BJ (cell line): ENCODE results near the gene CKB. TPM values are rescaled to one million over a fixed set of nuclear protein-coding genes. Genes with fewer than 3 reads are reported as not detected.

Experiments
- CTCF ChIA-PET: fragments of 350-600 bp; formaldehyde crosslinking; extraction: SDS; loops from one replicate; lab custom pipeline; 2021; ENCODE audit warnings: antibody characterized with exemption, inconsistent platforms; lab: Yijun Ruan, JAX
- POLR2A ChIA-PET: fragments of 300-600 bp; sonication (Branson Sonifier 250); formaldehyde crosslinking; extraction: SDS; loops from one replicate; lab custom pipeline; 2021; ENCODE audit warnings: antibody characterized with exemption; lab: Charles Lee
- DNase-seq: peaks from one replicate; pipeline ENCODE4 v3.0.0-alpha.2; 2011; ENCODE audit warnings: low read depth
- H3K27me3 ChIP-seq: 2 replicates; pipeline ENCODE4 v1.6.0; 2011; ENCODE audit warnings: low read length; ENCODE audit not compliant: control insufficient read depth, insufficient read depth
- H3K36me3 ChIP-seq: 2 replicates; pipeline ENCODE4 v1.5.1; 2011; ENCODE audit warnings: low read length; ENCODE audit not compliant: control insufficient read depth, insufficient read depth
- H3K4me3 ChIP-seq: 2 replicates; pipeline ENCODE4 v1.5.1; 2011; ENCODE audit warnings: low read depth, mild to moderate bottlenecking, control low read depth, low read length
- polyA plus RNA-seq: library from polyadenylated mRNA; depleted of rRNA; stranded (reverse); fragments of >200 nt; gene quantifications from 2 replicates; pipeline ENCODE4 v1.2.3, GENCODE V29; 2011
- TF ChIP-seq, protein P1 (sequence below): IDR thresholded peaks from 2 replicates; pipeline ENCODE4 v1.5.1; 2011; ENCODE audit warnings: low read depth, mild to moderate bottlenecking, control low read depth, inconsistent platforms, low read length, moderate library complexity; ENCODE audit not compliant: insufficient read depth

Gene CKB
- polyA plus RNA-seq, 1 experiment: 74.7 TPM

DNA sequence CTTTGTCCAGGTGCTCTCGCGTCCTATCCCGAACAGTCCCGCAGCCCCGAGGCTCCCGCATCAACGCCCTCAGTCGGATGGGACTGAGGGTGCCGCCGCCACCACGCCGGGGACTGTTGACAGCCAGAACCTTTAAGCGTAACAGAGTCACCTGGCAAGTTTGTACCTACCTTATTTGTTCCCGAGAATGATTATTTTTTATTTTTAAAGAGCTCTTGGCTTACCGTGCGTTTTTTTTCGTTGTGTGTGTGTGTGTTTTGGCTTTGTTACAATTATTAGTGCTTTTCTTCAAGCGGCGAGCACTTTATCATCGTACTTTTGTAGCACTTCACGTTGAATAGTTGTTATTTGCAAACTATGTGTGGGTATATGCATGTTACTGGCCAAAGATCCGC is 40.6 kb upstream of the CKB start:
- H3K36me3 ChIP-seq: peaks cover 8% of the 10 kb centered on the region
- CTCF ChIA-PET: no interaction called here
- TF ChIP-seq, protein P1, sequence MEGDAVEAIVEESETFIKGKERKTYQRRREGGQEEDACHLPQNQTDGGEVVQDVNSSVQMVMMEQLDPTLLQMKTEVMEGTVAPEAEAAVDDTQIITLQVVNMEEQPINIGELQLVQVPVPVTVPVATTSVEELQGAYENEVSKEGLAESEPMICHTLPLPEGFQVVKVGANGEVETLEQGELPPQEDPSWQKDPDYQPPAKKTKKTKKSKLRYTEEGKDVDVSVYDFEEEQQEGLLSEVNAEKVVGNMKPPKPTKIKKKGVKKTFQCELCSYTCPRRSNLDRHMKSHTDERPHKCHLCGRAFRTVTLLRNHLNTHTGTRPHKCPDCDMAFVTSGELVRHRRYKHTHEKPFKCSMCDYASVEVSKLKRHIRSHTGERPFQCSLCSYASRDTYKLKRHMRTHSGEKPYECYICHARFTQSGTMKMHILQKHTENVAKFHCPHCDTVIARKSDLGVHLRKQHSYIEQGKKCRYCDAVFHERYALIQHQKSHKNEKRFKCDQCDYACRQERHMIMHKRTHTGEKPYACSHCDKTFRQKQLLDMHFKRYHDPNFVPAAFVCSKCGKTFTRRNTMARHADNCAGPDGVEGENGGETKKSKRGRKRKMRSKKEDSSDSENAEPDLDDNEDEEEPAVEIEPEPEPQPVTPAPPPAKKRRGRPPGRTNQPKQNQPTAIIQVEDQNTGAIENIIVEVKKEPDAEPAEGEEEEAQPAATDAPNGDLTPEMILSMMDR: no peak
- no peak for DNase-seq
- no peaks in the 10 kb centered on the region for H3K27me3 ChIP-seq
- POLR2A ChIA-PET: no interaction called here
- H3K4me3 ChIP-seq: peak overlapping the region; percentile 94

DNA sequence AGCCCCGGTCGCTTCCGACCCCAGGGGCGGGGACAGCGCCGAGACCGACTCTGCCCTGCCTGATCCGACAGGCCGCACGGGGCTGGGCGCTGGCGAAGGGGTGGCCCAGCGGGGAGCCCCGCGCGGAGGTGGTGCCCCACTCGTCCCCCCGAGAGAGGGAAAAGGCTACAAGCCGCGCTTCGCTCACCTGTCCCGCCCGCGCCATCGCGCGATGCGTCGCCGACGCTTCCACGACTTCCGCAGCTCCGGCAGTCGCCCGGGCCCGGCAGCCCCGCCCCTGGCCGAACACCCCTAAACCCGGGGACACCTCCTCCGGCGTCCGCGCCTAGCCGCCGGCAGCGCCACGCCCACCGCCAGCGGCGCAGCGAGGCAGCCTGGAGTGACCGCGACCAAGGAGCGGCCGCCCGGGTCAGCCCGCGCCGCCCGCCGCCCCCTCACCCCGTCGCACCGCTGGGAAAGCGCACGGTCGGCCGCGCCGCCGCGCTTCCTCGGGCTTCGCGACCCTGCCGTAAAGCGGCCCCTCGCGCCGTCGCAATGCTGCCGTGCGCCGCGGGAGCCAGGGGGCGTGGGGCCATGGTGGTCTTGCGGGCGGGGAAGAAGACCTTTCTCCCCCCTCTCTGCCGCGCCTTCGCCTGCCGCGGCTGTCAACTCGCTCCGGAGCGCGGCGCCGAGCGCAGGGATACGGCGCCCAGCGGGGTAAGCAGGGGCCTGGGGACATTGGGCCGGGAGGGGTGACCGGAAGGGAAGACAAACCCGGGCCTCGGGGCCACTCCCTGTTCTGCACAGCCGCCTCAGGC is 40.0 kb upstream of the CKB start, which contains the start of the genes BAG5 and COA8:
Gene BAG5 (minus strand): TSS at position 229 of the 797 bp plus-strand sequence. CDS start 1,493 bp downstream, outside the sequence.
Gene COA8 (plus strand): TSS at position 532 of the 797 bp plus-strand sequence. CDS start 42 bp downstream, at position 574.
- Histone ChIP-seq H3K36me3 (peaks cover 7% of the 10 kb centered on the region), H3K4me3 (peak within 1 kb of the TSS; percentile 94), H3K27me3 (no peaks in the 10 kb centered on the region)
- DNase-seq: no peak
- TF ChIP-seq, protein P1: no peak
- CTCF ChIA-PET: interaction anchor here (0.6 to 1.3 kb wide), 6 partner anchors 16 to 354 kb away, joined by 3 to 6 read pairs (median 4); no protein-coding TSS in a partner anchor
- POLR2A ChIA-PET: no interaction called here

DNA sequence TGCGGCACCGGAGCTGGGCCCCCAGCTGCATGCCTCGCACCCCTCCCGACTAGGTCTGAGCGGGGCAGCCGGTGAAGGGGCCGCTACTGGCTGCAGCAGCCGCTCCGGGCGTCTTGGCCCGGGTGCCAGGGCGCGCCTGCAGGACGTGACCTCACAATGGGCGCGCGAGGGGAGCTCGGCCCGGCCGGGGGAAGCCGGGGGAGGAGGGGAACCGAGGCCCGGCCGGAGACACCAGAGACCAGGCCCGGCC is 39.5 kb upstream of the CKB start:
- no peak for DNase-seq
- Histone ChIP-seq H3K36me3 (peaks cover 7% of the 10 kb centered on the region), H3K4me3 (peak overlapping the region; percentile 94), H3K27me3 (no peaks in the 10 kb centered on the region)
- TF ChIP-seq, protein P1: no peak
- CTCF ChIA-PET: interaction anchor here (0.6 to 1.3 kb wide), 6 partner anchors 15 to 355 kb away, joined by 3 to 6 read pairs (median 4); no protein-coding TSS in a partner anchor
- POLR2A ChIA-PET: no interaction called here

DNA sequence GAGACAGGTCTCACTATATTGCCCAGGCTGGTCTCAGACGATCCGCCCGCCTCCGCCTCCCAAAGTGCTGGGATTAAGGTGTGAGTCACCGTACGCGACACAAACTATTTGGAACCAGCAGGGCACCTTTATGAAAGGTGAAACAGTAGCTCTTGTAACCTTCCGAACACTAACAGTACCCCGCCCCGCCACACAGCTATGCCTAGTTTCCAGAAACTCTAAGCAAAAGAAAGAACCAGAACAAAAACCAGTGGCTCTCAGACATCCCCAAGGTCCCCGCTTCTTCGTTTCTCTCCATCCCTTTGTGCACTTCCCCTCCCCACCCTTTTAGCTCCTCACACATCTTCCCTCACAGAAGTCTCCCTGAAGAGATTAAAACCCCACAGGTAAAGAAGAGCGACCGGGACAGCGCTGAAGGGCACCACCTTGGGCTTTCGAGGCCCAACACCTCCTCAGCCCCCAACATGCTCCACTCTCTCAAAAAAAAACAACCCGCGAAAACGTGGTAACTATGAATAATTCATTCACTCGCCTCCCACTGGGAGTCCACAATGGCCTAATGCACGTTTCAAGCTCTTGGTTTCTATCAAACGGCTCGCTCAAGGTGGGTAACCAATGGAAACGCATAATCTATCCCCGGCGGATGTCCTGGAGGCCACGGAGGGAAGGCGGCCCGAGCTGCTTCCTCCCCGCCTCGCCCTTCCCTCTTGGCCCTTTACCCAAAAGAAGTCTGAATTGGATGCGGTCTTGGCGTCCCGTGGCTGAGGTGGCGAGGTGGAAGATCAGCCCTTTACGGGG is 39.0 kb upstream of the CKB start:
- no peak for DNase-seq
- Histone ChIP-seq H3K4me3 (peak overlapping the region; percentile 94), H3K27me3 (no peaks in the 10 kb centered on the region), H3K36me3 (peaks cover 7% of the 10 kb centered on the region)
- ChIA-PET POLR2A (interaction anchor here (0.6 kb wide), 1 partner anchor 452 kb away, joined by 3 read pairs; no protein-coding TSS in a partner anchor), CTCF (interaction anchor here (0.6 to 1.3 kb wide), 6 partner anchors 14 to 355 kb away, joined by 3 to 6 read pairs (median 4); no protein-coding TSS in a partner anchor)
- TF ChIP-seq, protein P1: no peak

DNA sequence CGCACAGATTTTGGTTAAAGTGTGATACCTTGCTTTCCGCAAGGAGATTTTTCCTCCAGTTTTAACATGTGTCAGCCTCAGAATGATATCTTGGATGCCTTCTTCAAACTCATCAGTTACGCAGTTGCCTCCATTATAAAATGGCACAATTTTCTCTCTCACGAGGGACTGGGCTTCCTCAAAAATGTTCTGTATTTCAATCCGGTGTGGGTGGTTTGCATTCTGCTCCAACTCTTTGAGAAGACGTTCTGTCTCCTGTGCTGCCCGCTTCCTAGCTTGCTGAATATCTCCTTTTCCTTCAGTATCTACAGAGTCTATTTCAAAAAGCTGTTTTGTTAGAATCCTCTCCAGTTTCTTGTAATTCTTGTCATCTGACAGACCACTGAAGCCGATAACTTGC is 38.1 kb upstream of the CKB start:
- no peak overlapping the region for H3K4me3 ChIP-seq
- no peak for DNase-seq
- TF ChIP-seq, protein P1: no peak
- CTCF ChIA-PET: no interaction called here
- H3K36me3 ChIP-seq: peaks cover 7% of the 10 kb centered on the region
- no peaks in the 10 kb centered on the region for H3K27me3 ChIP-seq
- POLR2A ChIA-PET: no interaction called here
